HepG2 (cell line): ENCODE measurements around the gene SLX9. TPM values are rescaled to one million over a fixed set of nuclear protein-coding genes. Genes with fewer than 3 reads are reported as not detected.
A peak's percentile ranks its signal among the peaks of the same experiment; 100 is the strongest.

Source experiments
- CERS6 ChIP-seq: sonication (generic); formaldehyde crosslinking; IDR thresholded peaks from 2 replicates; pipeline ENCODE4 v1.5.0; 2020; ENCODE audit warnings: missing genetic modification reagents
- CTCF ChIP-seq: sonication (generic); formaldehyde crosslinking; IDR thresholded peaks from 2 replicates; pipeline ENCODE4 v1.5.0; 2020; ENCODE audit warnings: mild to moderate bottlenecking, missing genetic modification reagents, moderate library complexity
- ETV5 ChIP-seq: IDR thresholded peaks from 2 replicates; pipeline ENCODE4 v1.6.1; 2018; ENCODE audit warnings: missing biosample characterization, missing genetic modification reagents, inconsistent platforms, borderline replicate concordance
- GABPB1 ChIP-seq: IDR thresholded peaks from 2 replicates; pipeline ENCODE4 v1.6.1; 2016; ENCODE audit warnings: mild to moderate bottlenecking, missing genetic modification reagents, moderate library complexity, missing compliant biosample characterization
- MTF1 ChIP-seq: sonication (generic); formaldehyde crosslinking; IDR thresholded peaks from 2 replicates; pipeline ENCODE4 v1.5.0; 2020; ENCODE audit warnings: missing genetic modification reagents
- PHF8 ChIP-seq: sonication (generic); formaldehyde crosslinking; IDR thresholded peaks from 2 replicates; pipeline ENCODE4 v1.5.0; 2020; ENCODE audit warnings: missing genetic modification reagents
- PITX1 ChIP-seq: sonication (generic); formaldehyde crosslinking; IDR thresholded peaks from 2 replicates; pipeline ENCODE4 v1.5.1; 2020; ENCODE audit warnings: mild to moderate bottlenecking, missing genetic modification reagents
- SIN3B ChIP-seq: fragments of 150-350 bp; IDR thresholded peaks from 2 replicates; pipeline ENCODE4 v1.6.1; 2014; ENCODE audit warnings: low read length
- SOX13 ChIP-seq, 3 experiments: fragments of 450-650 bp in 1 of 3; sonication (generic) in 1 of 3; formaldehyde crosslinking in 1 of 3; IDR thresholded peaks in 2 of 3; conservative IDR thresholded peaks in 1 of 3; 2 replicates each; pipeline versions ENCODE4 v1.5.0 to v1.6.1; 2016 to 2020; ENCODE audit warnings: antibody characterized with exemption in 1 of 3, mild to moderate bottlenecking in 1 of 3, missing compliant biosample characterization in 1 of 3, missing genetic modification reagents in 1 of 3, moderate library complexity in 1 of 3
- TBL1XR1 ChIP-seq: fragments of 150-350 bp; IDR thresholded peaks from 2 replicates; pipeline ENCODE4 v1.6.1; 2014; ENCODE audit warnings: borderline replicate concordance, low read length; ENCODE audit not compliant: partially characterized antibody
- TOPORS ChIP-seq: sonication (generic); formaldehyde crosslinking; IDR thresholded peaks from 2 replicates; pipeline ENCODE4 v1.8.0; 2023; ENCODE audit warnings: mild to moderate bottlenecking, missing genetic modification reagents
- ZBTB38 ChIP-seq: sonication (generic); formaldehyde crosslinking; IDR thresholded peaks from 2 replicates; pipeline ENCODE4 v1.5.1; 2020; ENCODE audit warnings: mild to moderate bottlenecking, missing genetic modification reagents
- ZFY ChIP-seq: sonication (generic); formaldehyde crosslinking; IDR thresholded peaks from 2 replicates; pipeline ENCODE4 v1.4.0; 2020; ENCODE audit warnings: missing genetic modification reagents
- ZGPAT ChIP-seq: IDR thresholded peaks from 2 replicates; pipeline ENCODE4 v1.6.1; 2016; ENCODE audit warnings: mild to moderate bottlenecking
- ZHX2 ChIP-seq, 2 experiments: sonication (generic) in 1 of 2; formaldehyde crosslinking in 1 of 2; IDR thresholded peaks; 2 replicates each; pipeline versions ENCODE4 v1.6.1 to v1.9.0; 2014 to 2022; ENCODE audit warnings: antibody characterized with exemption in 1 of 2, borderline replicate concordance in 1 of 2, inconsistent platforms in 1 of 2, low read depth in 1 of 2, missing genetic modification reagents in 1 of 2
- ZNF383 ChIP-seq: sonication (generic); formaldehyde crosslinking; IDR thresholded peaks from 2 replicates; pipeline ENCODE4 v1.4.0; 2020; ENCODE audit warnings: missing genetic modification reagents, mild to moderate bottlenecking, borderline replicate concordance
- ZNF550 ChIP-seq: sonication (generic); formaldehyde crosslinking; IDR thresholded peaks from 2 replicates; pipeline ENCODE4 v1.4.0; 2020; ENCODE audit warnings: mild to moderate bottlenecking, missing genetic modification reagents, borderline replicate concordance
- ZNF577 ChIP-seq: sonication (generic); formaldehyde crosslinking; IDR thresholded peaks from 2 replicates; pipeline ENCODE4 v1.4.0; 2020; ENCODE audit warnings: mild to moderate bottlenecking, low read depth, missing genetic modification reagents, borderline replicate concordance
- ZNF614 ChIP-seq: IDR thresholded peaks from 2 replicates; pipeline ENCODE4 v1.6.1; 2018; ENCODE audit warnings: missing biosample characterization, missing genetic modification reagents, inconsistent platforms, borderline replicate concordance
- polyA plus RNA-seq, 8 experiments: library from polyadenylated mRNA; depleted of rRNA in 3 of 8; stranded (reverse) in 7 of 8; unstranded in 1 of 8; fragments of >200 nt; fragmentation: Illumina TruSeq in 4 of 8; extraction: Trizol in 4 of 8; gene quantifications; 2 replicates each; pipeline versions ENCODE4 v1.2.1 to v1.2.3, GENCODE V29; 2011 to 2016; ENCODE audit warnings: low read depth in 4 of 8, missing spikeins in 1 of 8, mixed read lengths in 1 of 8; ENCODE audit not compliant: insufficient read depth in 1 of 8
- total RNA-seq, 5 experiments: library from RNA; depleted of rRNA; stranded (reverse); fragments of >200 nt; fragmentation: Illumina TruSeq; extraction: Trizol; gene quantifications; 2 replicates each; pipeline ENCODE4 v1.2.3, GENCODE V29; 2016; ENCODE audit warnings: low read depth in 1 of 5

Gene SLX9
- total and polyA plus RNA-seq, 2 of the 13 experiments (the other 11 are each of a cell fraction or from before 2014, with no cell fraction given), result 21.0 to 47.1 TPM

- peak; percentile 90 for TF ChIP-seq CTCF (CRISPR knock-in tag)
- TF ChIP-seq CERS6 (CRISPR knock-in tag), result no peak
- peak; percentile 78; the same call in 1 of the 2 replicates for TF ChIP-seq ZGPAT (CRISPR knock-in tag)
- no peak for TF ChIP-seq ZHX2 (IDR thresholded peaks at IDR 0.05; ENCODE audit: low read depth)
- no peak for TF ChIP-seq ZHX2 (CRISPR knock-in tag; IDR thresholded peaks at IDR 0.05; ENCODE audit: borderline replicate concordance)
- peak; percentile 61 for TF ChIP-seq ZBTB38 (CRISPR knock-in tag)
- no peak for TF ChIP-seq SOX13 (IDR thresholded peaks at IDR 0.05)
- TF ChIP-seq SOX13 (CRISPR knock-in tag; conservative IDR thresholded peaks at IDR 0.05 in 1 of 2, IDR thresholded peaks at IDR 0.05 in 1 of 2), result peak in 1 of 2 experiments; percentile 73; a peak in 2 of 4 replicates
- TF ChIP-seq ZNF577, result no peak
- peak; percentile 83 for TF ChIP-seq ZFY
- TF ChIP-seq ETV5, result peak; percentile 50; the same call in 1 of the 2 replicates
- no peak for TF ChIP-seq MTF1 (CRISPR knock-in tag)
- peak; percentile 93 for TF ChIP-seq PITX1 (CRISPR knock-in tag)
- TF ChIP-seq SIN3B, result no peak
- peak; percentile 41 for TF ChIP-seq TBL1XR1
- no peak for TF ChIP-seq ZNF550 (CRISPR knock-in tag)
- 0 out of 2 replicates have a peak, but pooled peaks have one; percentile 33 for TF ChIP-seq ZNF383 (CRISPR knock-in tag)
- peak; percentile 54 for TF ChIP-seq PHF8 (CRISPR knock-in tag)
- TF ChIP-seq ZNF614 (CRISPR knock-in tag), result peak; percentile 52; the same call in 1 of the 2 replicates
- TF ChIP-seq GABPB1 (CRISPR knock-in tag), result peak; percentile 68; the same call in 1 of the 2 replicates
- TF ChIP-seq TOPORS, result peak; percentile 61; the same call in 1 of the 2 replicates
Measured at GRCh38 chr21:45013260-45013841, 73.5 kb downstream of the SLX9 start (continued).
